Measurements from ENCODE around the gene TMEM198.

Gene TMEM198, protein sequence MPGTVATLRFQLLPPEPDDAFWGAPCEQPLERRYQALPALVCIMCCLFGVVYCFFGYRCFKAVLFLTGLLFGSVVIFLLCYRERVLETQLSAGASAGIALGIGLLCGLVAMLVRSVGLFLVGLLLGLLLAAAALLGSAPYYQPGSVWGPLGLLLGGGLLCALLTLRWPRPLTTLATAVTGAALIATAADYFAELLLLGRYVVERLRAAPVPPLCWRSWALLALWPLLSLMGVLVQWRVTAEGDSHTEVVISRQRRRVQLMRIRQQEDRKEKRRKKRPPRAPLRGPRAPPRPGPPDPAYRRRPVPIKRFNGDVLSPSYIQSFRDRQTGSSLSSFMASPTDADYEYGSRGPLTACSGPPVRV

GRCh38 chr2:219543596-219544358 is at the start of gene TMEM198, which contains the start of gene CHPF:
TMEM198 (plus strand) TSS chr2:219544028; CDS start chr2:219544728, 700 bp downstream.
CHPF (minus strand) TSS chr2:219543809; CDS start chr2:219543538, 271 bp downstream.
- peak; percentile 93 for DNase-seq (ENCODE audit: low read depth, low spot score)

DNA sequence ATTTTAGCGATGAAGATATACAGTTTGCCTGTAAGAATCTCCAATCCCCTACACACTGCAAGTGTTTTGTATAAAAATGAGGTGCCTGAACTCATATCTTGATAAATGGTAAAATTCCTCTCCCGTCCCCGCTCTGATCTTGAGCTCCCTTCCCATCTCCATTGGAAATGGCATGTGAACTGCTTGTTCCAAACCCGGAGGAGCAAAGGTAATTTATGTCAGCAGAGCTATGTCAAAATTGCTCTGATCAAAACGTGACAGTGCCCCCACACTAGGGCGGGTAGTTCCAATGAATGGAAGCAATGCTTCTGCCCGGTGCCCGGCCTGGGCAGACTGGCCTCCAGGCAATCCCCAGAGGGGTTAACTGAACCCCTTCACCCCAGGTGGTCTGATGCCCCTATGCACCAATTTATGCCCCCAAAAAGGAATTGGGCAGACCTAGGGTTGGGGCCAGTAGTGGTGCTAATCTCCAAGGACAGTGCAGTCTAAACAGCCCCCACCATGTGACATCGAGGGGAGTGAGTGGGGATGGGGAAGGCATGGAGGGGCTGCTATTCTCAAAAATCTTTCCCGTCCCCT is 48.8 kb upstream of the TMEM198 start:
- no peak for DNase-seq (ENCODE audit: low read depth, low spot score)

DNA sequence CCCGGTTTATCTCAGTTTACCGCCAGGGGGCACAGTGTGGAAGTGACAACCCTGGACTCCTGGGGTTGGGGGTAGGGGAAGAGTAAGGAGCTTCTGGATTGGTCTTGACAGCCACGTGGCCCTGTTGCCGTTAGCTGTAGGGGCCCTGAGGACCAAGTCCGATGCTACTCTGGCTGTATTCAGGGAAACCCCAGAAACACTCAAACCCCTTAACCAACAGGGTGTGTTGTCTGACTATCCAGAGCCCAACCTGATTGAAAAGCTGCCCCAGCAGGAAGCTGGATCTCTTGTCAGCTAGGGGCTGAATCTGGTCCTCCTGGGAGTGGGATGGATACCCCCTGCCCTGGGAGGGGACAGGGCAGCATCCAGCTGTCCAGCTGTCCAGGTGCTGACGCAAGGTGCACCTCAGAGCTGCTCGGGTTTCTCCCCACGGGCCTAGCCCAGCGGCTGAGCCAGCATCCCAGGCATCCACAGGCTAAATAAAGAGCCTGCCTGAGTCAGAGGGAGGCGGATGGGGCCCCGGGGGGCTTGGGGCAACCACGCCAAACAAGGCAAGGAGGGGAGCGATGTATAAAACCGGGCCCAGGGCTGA is 48.2 kb upstream of the TMEM198 start:
- no peak for DNase-seq (ENCODE audit: low read depth, low spot score)

DNA sequence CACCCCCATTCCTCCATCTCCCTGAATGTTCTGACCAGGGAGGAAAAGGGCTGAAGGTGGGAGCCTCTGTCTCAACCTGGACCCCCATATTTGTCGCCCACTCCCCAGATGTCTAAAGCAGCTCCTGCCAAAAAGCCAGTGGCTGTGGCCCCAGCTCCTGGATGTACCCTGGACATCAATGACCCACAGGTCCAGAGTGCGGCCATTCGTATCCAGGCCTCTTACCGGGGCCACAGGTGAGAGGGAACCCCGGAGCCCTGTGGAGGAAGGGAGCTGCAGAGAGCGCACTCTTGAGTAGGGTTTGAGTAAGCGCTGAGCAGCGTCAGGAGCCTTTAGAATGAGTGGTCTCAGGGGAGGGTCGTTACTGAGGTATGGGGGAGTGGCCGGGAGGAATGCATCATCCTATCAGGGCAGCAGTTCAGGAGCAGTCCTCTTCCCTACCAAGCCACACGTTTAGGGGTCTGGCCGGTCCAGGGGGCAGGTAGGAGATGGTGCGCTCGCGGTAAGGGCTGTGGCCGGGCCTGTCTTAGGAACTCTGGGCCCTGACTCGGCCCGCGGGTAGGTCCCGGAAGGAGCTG is 47.5 kb upstream of the TMEM198 start:
- DNase-seq (ENCODE audit: low read depth, low spot score) = no peak

DNA sequence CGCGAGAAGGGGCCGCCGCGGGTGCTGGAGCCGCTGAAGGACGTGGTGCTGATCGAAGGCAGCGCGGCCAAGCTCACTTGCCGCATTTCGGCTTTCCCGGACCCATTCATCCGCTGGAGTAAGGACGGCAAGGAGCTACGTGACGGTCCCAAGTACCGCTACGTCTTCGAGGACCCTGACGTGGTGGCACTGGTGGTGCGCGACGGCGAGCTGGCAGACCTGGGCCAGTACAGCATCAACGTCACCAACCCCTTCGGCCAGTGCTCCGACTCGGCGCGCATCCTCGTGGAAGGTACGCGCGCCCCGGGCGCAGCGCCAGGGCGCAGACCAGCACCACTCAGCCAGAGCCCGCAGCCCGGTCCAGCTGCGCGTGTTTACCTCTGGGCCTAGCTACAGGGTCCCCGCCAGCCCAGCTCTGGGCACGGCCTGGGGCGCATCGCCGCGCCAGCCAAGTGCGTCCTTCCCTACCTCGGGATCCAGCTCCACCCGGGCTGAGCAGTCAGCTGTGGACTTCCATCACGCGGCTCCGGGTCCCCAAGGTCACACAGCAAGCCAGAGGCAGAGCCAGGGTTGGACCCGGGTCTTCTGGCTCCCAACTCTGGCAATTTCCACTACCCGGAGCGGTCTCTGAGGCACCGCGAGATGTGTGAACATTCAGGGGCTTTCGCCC is 46.9 kb upstream of the TMEM198 start:
- DNase-seq (ENCODE audit: low read depth, low spot score) = no peak

DNA sequence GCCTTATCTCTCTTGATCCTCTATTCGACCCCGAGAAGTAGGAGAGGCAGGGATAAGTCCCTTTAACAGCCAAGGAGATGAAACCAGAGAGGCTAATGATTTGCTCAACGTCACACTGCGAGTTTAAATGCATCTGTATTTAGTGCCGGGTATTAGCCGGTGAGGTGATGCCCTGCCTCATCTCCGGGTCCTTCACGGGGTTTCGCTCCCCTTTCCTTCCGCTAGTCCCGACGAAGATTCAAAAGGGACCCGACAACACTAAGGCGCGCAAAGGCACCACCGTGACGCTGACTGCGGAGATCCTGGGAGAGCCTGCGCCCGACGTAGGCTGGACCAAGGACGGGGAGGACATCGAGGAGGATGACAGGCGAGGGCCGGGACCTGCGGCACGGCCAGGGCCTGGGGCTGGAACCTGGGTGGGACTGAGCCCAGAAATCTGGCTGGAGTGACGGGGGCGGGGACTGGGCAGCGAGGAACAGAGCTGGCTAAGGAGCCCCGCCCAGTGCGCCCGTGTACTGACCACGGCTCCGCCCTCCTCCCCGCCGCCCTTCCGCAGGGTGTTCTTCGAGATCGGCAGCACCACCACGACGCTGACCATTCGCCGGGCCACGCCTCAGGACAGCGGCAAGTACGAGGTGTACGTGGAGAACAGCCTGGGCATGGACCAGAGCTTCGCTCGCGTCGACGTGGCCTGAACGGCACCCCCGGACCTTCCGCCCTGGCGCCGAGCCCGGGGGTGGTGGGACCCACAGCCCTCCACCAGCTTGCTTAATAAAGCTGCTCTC is 46.1 kb upstream of the TMEM198 start:
- no peak for DNase-seq (ENCODE audit: low read depth, low spot score)

DNA sequence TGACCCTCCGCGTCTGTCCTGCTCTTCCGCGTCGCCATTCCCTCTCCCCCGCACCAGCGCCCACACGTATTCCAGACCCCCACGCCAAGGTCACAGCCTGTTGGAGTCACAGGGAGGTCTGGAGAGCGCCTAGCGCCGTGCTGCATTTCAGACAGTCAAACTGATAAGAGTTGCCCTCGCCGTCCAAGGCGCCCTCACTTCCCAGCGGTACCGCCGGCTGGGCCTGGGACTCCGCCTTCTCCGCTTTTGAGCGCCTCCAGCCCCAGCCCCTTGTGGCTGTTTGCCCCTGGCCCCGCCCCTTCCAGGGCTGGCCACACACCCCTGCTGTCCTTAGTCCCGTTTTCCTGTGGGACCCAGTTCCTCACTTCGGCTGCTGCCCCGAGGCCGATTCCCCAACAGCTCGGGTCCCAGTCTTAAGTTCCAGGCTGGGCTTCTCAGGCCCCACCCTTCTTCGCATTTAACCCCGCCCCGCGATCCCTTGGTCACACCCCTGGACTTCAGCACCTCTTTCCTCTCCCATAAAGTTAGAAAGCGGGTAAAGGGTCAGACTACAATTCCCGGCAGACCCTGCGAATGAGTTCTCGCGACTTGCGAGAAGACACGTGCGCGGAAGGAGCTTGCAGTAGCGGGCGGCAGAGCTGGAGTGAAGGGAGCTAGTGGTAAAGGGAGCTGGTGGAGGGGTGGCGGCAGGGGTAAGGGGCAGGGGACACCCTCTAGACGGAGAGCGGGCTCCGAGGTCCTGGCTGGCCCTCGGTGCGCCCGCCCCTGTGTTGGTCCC is 45.4 kb upstream of the TMEM198 start, which contains the start of gene GMPPA:
Gene GMPPA, plus strand, starts transcription at position 612 of the 778 bp plus-strand sequence. CDS start 1,085 bp downstream, outside the sequence.
- DNase-seq (ENCODE audit: low read depth, low spot score) = peak; percentile 92

DNA sequence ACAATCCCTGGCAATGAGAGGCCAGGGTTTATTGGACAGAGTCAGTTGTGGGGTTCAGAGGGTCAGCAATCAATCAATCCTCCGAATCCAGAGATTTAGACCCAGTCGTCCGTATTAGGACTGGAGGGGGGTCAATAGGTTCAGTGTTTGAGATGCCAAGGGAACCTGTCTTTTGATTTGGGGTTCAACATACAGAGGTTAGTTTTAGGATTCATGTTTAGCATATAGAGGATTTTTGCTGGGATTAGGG is 44.8 kb upstream of the TMEM198 start:
- no peak for DNase-seq (ENCODE audit: low read depth, low spot score)

GRCh38 chr2:219499555-219499954 is 44.3 kb upstream of the TMEM198 start:
- DNase-seq (ENCODE audit: low read depth, low spot score) = no peak

DNA sequence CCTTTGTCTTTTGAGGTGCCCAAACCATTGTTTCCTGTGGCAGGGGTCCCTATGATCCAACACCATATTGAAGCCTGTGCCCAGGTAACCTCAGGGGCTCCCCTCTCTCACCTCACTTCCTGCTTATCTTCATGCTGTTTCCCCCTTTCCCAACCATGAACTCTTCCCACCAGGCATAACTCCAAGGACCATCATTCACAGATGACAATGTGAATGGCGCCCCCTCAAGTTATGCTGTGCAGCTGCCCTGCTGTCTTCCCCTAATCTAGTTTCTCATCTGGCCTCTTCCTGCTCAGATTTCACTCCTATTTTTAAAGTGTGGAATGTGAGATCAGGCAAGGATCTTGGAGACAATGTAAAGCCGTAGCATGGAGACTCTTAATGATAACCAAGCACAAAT is 43.7 kb upstream of the TMEM198 start:
- no peak for DNase-seq (ENCODE audit: low read depth, low spot score)

- no peak for DNase-seq (ENCODE audit: low read depth, low spot score)
These were observed 42.0 kb upstream of the TMEM198 start for GRCh38 chr2:219501849-219502248.

GRCh38 chr2:219502618-219503017 is 41.2 kb upstream of the TMEM198 start:
- no peak for DNase-seq (ENCODE audit: low read depth, low spot score)

DNA sequence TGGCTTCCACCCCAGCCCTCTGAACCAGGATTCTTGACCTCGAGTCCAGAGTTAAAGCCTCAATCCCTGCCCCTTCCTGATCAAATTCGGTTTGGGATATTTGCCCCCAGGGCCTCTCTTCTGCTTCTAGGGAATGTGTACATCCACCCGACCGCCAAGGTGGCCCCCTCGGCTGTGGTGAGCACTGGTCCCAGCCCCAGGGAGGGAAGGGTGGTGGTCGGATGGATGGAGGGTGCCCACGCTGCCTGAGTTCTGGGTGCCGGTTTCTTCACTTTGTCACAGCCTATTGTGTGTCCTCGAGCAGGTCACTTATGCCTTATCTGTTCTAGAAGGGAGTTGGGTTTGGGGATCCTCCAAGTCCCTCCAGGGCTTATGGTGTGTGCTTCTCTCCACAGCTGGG is 38.2 kb upstream of the TMEM198 start:
- no peak for DNase-seq (ENCODE audit: low read depth, low spot score)

GRCh38 chr2:219506153-219506801 is 37.6 kb upstream of the TMEM198 start:
- DNase-seq (ENCODE audit: low read depth, low spot score) = no peak

GRCh38 chr2:219506802-219507526 is 36.9 kb upstream of the TMEM198 start:
- no peak for DNase-seq (ENCODE audit: low read depth, low spot score)

DNA sequence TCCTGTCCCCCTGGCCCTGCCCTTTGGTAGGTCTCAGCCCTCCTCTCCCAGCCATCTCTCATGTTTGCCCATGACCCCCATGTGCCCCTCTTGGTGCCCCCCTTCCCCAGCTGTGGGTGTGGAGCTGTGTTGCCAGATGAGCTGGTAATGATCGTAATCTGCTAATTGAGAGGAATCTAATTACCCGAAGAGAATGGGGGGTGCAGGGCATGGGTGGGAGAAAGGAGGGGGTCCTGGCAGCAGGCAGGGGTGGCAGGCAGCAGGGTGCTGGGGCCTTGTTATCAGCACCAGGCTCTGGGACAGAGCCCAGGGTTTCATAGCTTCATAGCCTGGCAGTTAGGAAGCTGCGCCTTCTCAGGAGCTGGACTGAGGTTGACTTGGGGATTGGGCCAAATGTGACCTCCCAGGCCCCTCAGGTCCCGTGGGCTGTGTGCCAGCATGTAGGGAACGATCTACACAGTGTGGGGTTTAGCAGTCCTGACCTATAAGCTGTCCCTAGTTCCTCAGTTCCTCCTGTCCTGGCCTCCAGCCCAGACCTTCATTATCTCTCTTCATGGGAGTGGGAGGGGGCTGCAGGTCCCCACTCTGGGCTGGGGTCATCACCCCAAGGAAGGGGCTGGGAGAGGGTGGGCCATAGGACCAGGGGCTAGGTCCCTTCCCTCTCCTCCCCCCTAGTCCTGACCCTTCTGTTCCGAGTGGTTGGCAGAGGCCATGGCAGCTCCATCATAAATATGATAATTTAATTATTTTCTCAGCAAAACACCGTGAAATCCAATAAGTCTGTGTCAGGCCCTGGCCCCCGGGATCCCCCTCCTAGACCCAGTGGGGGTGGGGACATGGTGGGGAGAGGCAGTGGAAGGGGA is 36.0 kb upstream of the TMEM198 start:
- DNase-seq (ENCODE audit: low read depth, low spot score) = no peak

- DNase-seq (ENCODE audit: low read depth, low spot score) = no peak
These were observed 35.4 kb upstream of the TMEM198 start for GRCh38 chr2:219508444-219508734.

All from brain pericyte (primary cell).